ENCODE data around the gene SPACDR.
"Not testable (repeated sequence)": the region's sequence is repeated elsewhere in the genome, so short reads cannot be mapped to it uniquely, and the experiment has no call there.

The SPACDR gene

GRCh38 chr7:100465299-100465698 lies 1.2 kb upstream of the SPACDR start:
- DNase-seq: no peak

- no peak for DNase-seq
Measured at GRCh38 chr7:100464791-100465190, 731 bp upstream of the SPACDR start.

- no peak for DNase-seq
Measured at GRCh38 chr7:100457033-100457432, 7.0 kb downstream of the SPACDR start.

GRCh38 chr7:100456562-100456961 lies 7.5 kb downstream of the SPACDR start:
- DNase-seq: no peak

- no peak for DNase-seq
Measured at GRCh38 chr7:100455206-100455605, 8.9 kb downstream of the SPACDR start.

GRCh38 chr7:100453854-100454253 lies 10.2 kb downstream of the SPACDR start:
- DNase-seq: not testable (repeated sequence)

GRCh38 chr7:100452513-100452912 lies 11.5 kb downstream of the SPACDR start:
- DNase-seq: no peak

GRCh38 chr7:100449190-100449795 lies 14.8 kb downstream of the SPACDR start:
- DNase-seq: no peak

GRCh38 chr7:100447363-100447762 lies 16.7 kb downstream of the SPACDR start:
- DNase-seq: not testable (repeated sequence)

- no peak for DNase-seq
Measured at GRCh38 chr7:100446040-100446439, 18.0 kb downstream of the SPACDR start.

- peak in 1 of 2 donors; percentile 38 for DNase-seq
Measured at GRCh38 chr7:100444311-100445278, 19.5 kb downstream of the SPACDR start.

GRCh38 chr7:100443096-100443840 lies 20.8 kb downstream of the SPACDR start:
- no peak for DNase-seq

- DNase-seq: no peak
Measured at GRCh38 chr7:100441641-100442535, 22.2 kb downstream of the SPACDR start.

GRCh38 chr7:100439244-100439643 lies 24.8 kb downstream of the SPACDR start:
- DNase-seq: not testable (repeated sequence)

GRCh38 chr7:100438731-100439130 lies 25.3 kb downstream of the SPACDR start:
- DNase-seq: not testable (repeated sequence)

GRCh38 chr7:100438172-100438571 lies 25.9 kb downstream of the SPACDR start:
- DNase-seq: no peak

GRCh38 chr7:100437150-100438100 lies 26.6 kb downstream of the SPACDR start:
- no peak for DNase-seq

GRCh38 chr7:100435401-100436304 lies 28.4 kb downstream of the SPACDR start:
- DNase-seq: peak; percentile 53 to 54

- no peak for DNase-seq
Measured at GRCh38 chr7:100434297-100435144, 29.5 kb downstream of the SPACDR start.
